ENCODE results near the gene UBE2U. TPM values are rescaled to one million over a fixed set of nuclear protein-coding genes. Genes with fewer than 3 reads are reported as not detected.
"Not testable (repeated sequence)": the region's sequence is repeated elsewhere in the genome, so short reads cannot be mapped to it uniquely, and the experiment has no call there.

Gene UBE2U
- total RNA-seq, 4 donors from 2014 or later = not detected

DNA sequence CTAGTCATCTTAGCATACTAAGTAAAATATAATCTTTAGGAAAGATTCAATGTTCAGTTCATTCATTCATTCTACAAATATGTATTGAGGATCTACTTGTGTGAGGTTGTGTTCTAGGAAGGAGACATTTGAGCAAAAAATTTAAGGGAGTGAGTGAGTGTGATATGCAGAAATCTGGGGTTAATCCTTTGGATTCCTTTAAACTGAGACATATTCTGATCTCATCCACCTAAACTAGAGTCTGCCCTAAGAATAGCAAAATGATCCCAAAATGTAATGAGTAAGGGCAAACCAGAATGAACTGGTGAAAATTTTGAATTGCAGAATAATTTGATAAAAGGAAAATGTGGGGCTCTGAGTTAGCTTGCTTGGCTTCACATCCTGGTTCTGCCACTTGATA is 8.6 kb downstream of the UBE2U start:
- DNase-seq (ENCODE audit: low spot score in 2 of 2) = no peak
- Histone ChIP-seq H3K4me1 (no peaks in the 10 kb centered on the region), H3K27ac (no peak overlapping the region), H3K9me3 (no peaks in the 10 kb centered on the region), H3K4me3 (no peak overlapping the region), H3K36me3 (no peaks in the 10 kb centered on the region), H3K27me3 (no peaks in the 10 kb centered on the region)
- TF ChIP-seq POLR2AphosphoS5 (IDR thresholded peaks at IDR 0.05) = no peak
- TF ChIP-seq, protein P1, sequence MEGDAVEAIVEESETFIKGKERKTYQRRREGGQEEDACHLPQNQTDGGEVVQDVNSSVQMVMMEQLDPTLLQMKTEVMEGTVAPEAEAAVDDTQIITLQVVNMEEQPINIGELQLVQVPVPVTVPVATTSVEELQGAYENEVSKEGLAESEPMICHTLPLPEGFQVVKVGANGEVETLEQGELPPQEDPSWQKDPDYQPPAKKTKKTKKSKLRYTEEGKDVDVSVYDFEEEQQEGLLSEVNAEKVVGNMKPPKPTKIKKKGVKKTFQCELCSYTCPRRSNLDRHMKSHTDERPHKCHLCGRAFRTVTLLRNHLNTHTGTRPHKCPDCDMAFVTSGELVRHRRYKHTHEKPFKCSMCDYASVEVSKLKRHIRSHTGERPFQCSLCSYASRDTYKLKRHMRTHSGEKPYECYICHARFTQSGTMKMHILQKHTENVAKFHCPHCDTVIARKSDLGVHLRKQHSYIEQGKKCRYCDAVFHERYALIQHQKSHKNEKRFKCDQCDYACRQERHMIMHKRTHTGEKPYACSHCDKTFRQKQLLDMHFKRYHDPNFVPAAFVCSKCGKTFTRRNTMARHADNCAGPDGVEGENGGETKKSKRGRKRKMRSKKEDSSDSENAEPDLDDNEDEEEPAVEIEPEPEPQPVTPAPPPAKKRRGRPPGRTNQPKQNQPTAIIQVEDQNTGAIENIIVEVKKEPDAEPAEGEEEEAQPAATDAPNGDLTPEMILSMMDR (IDR thresholded peaks at IDR 0.05) = no peak
- no peak for TF ChIP-seq EP300 (IDR thresholded peaks at IDR 0.05)
- no peak for TF ChIP-seq POLR2A (IDR thresholded peaks at IDR 0.05)

DNA sequence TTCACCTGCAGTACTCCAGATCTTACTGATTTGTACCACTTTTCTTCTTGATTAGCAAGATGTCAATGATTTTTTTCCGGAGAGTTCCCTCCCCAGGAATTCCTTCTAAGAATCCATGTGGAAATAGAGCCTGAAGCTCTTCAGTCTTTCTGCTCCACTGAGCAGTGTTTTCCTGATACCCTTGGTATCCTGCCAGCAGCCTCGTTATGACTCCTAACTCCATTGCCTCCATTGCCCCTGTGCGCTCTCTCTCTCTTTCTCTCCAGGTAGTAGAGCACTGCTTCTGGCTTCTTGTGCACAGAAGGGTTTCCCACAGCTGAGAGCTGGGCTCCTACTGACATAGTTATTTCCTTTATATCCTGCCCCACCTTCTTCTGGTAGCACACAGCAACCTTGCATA is 12.2 kb downstream of the UBE2U start:
- Histone ChIP-seq H3K4me1 (no peaks in the 10 kb centered on the region), H3K27me3 (no peaks in the 10 kb centered on the region), H3K4me3 (no peak overlapping the region), H3K27ac (no peak overlapping the region), H3K36me3 (no peaks in the 10 kb centered on the region), H3K9me3 (no peaks in the 10 kb centered on the region)
- 76% methylated on average over 3 of the region's 3 CpGs for WGBS
- TF ChIP-seq POLR2A (IDR thresholded peaks at IDR 0.05) (no peak), POLR2AphosphoS5 (IDR thresholded peaks at IDR 0.05) (no peak), EP300 (IDR thresholded peaks at IDR 0.05) (no peak)
- TF ChIP-seq, protein P1 (IDR thresholded peaks at IDR 0.05) = no peak
- no peak for DNase-seq (ENCODE audit: low spot score in 2 of 2)

DNA sequence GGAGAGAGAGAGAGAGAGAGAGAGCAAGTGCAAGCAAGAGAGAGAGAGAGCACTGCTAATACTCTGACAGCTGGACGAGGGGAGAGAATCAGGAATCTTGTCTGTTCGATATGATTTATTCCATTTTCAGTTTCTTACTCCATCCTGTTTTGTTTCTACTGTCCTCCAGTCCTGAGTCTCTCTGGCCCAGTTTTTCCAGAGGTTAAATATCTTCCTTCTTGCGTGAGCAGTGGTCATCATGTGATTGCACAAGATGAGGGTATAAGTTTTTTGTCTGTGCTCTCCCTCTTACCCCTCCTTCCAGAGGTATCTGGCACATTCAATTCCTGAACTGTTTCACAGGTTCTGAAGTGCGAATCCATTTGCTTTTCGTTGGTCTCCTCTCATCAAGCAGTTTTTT is 16.8 kb downstream of the UBE2U start:
- H3K27me3 ChIP-seq = no peaks in the 10 kb centered on the region
- WGBS = 79% methylated on average over 5 of the region's 5 CpGs
- H3K4me1 ChIP-seq = no peaks in the 10 kb centered on the region

DNA sequence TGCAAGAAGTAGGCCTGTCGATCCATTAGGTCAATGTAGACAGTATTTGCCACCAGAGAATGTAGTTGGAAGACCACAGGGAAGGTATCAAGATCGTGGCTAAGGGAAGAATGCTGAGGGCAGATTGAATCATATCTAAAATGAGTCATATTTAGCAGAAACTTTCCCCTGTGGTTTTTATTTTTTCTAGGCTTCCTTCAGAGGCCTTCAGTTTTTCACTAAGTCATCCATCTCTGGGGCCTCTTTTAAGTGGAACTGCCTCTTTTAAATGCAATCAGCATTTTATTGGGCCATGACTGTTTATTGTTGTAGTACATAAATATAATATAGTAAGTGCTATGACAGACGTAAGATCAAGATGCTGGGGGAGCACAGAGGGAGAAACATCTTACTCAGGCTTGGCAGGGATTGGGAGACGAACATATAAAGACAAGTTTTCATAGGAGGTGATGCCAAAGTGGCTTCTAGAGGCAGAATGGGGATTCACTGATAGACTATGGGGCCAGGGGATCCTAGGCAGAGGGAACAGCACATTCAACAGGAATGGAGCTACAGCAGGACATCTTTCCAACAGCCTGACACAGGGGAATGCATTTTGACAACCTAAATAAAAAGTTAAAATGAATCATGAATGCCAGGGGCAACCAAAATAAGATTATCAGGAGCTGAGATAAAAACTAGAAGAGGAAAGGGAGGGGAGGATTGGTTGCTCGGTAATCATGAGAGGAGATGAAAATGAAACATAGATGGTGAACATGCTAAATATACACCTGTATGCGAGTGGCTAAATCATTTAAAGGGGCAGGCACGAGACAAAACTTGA is 20.1 kb downstream of the UBE2U start:
- H3K4me1 ChIP-seq = no peaks in the 10 kb centered on the region
- H3K36me3 ChIP-seq = no peaks in the 10 kb centered on the region
- H3K4me3 ChIP-seq = no peak overlapping the region
- H3K9me3 ChIP-seq = no peaks in the 10 kb centered on the region
- H3K27ac ChIP-seq = no peak overlapping the region
- H3K27me3 ChIP-seq = no peaks in the 10 kb centered on the region
- TF ChIP-seq POLR2AphosphoS5 (IDR thresholded peaks at IDR 0.05) (no peak), EP300 (IDR thresholded peaks at IDR 0.05) (no peak), POLR2A (IDR thresholded peaks at IDR 0.05) (no peak)
- TF ChIP-seq, protein P1 (IDR thresholded peaks at IDR 0.05) = no peak
- 69% methylated on average over 7 of the region's 7 CpGs for WGBS
- DNase-seq (ENCODE audit: low spot score in 2 of 2) = no peak

More for the DNA sequence above, 16.8 kb downstream of the UBE2U start:
- TF ChIP-seq POLR2A (IDR thresholded peaks at IDR 0.05) (no peak), EP300 (IDR thresholded peaks at IDR 0.05) (no peak)
- Histone ChIP-seq H3K4me3 (no peak overlapping the region), H3K27ac (no peak overlapping the region), H3K9me3 (no peaks in the 10 kb centered on the region), H3K36me3 (no peaks in the 10 kb centered on the region)
- DNase-seq (ENCODE audit: low spot score in 2 of 2) = no peak

DNA sequence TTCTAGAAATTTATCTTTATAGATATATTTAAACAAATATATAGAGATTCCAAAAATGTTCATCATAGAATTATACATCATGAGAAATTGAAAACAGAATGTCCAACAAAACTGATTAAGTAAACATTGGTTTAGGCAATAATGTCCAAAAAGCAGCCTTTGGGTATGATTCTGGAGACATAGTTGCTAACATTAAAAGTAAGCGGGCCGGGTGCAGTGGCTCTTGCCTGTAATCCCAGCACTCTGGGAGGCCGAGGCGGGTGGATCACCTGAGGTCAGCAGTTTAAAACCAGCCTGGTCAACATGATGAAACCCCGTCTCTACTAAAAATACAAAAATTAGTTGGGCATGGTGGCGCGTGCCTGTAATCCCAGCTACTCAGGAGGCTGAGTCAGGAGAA is 20.8 kb downstream of the UBE2U start:
- not testable (repeated sequence) for H3K4me3 ChIP-seq

DNA sequence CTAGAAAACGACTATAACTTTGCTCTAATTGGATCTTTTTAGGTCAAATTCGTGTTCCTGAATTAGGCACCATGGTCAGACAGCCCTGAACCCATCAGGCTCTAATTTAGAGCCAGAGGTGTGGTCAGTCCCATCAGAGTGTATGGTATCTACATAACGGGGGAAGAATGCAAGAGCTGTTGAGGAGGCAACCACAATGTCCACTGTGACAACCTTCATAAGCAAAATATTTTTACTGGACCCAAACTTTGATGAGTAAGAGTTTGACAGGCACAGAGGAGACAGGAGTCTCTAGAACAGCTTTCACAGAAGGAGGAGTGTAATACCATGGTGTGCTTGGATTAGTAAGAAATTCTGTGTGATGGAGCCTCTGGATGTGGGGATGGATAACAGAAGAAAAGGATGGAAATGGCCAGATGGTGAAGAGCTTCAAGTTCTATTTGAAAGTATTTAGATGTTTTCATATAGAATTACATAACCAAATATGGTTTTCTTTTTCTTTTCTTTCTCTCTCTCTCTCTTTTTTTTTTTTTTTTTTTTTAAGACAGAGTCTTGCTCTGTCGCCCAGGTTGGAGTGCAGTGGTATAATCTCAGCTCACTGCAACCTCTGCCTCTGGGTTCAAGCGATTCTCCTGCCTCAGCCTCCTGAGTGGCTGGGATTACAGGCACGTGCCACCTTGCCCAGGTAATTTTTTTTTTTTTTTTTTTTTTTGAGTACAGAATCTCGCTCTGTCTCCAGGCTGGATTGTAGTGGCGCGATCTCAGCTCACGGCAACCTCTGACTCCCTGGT is 24.9 kb downstream of the UBE2U start:
- Histone ChIP-seq H3K4me1 (no peaks in the 10 kb centered on the region), H3K27me3 (no peaks in the 10 kb centered on the region), H3K27ac (no peak overlapping the region), H3K36me3 (no peaks in the 10 kb centered on the region), H3K9me3 (no peaks in the 10 kb centered on the region), H3K4me3 (no peak overlapping the region)
- WGBS = 85% methylated on average over 10 of the region's 10 CpGs
- no peak for DNase-seq (ENCODE audit: low spot score in 2 of 2)
- TF ChIP-seq POLR2AphosphoS5 (IDR thresholded peaks at IDR 0.05) = no peak
- no peak for TF ChIP-seq EP300 (IDR thresholded peaks at IDR 0.05)
- TF ChIP-seq, protein P1 (IDR thresholded peaks at IDR 0.05) = no peak
- TF ChIP-seq POLR2A (IDR thresholded peaks at IDR 0.05) = no peak

More for the DNA sequence above, 20.8 kb downstream of the UBE2U start:
- H3K9me3 ChIP-seq; H3K27ac ChIP-seq; H3K4me1 ChIP-seq; H3K27me3 ChIP-seq; H3K36me3 ChIP-seq; DNase-seq (ENCODE audit: low spot score in 2 of 2): not testable (repeated sequence)
- WGBS = 97% methylated on average over 7 of the region's 7 CpGs
